Ishikawa (cell line): ENCODE results near the gene SLC7A1.

ENCODE experiments used
- CEBPB ChIP-seq: IDR thresholded peaks from 2 replicates; pipeline ENCODE4 v1.6.1; 2012
- EGR1 ChIP-seq: IDR thresholded peaks from 2 replicates; pipeline ENCODE4 v1.6.1; 2012
- EP300 ChIP-seq: IDR thresholded peaks from 2 replicates; pipeline ENCODE4 v1.6.1; 2012; ENCODE audit warnings: borderline replicate concordance
- NFIC ChIP-seq: IDR thresholded peaks from 2 replicates; pipeline ENCODE4 v1.6.1; 2012
- RAD21 ChIP-seq: IDR thresholded peaks from 2 replicates; pipeline ENCODE4 v1.6.1; 2012; ENCODE audit warnings: low read depth
- TAF1 ChIP-seq: IDR thresholded peaks from 2 replicates; pipeline ENCODE4 v1.6.1; 2012; ENCODE audit warnings: low read depth, mild to moderate bottlenecking
- TCF12 ChIP-seq: IDR thresholded peaks from 2 replicates; pipeline ENCODE4 v1.6.1; 2012; ENCODE audit warnings: low read depth
- TEAD4 ChIP-seq: IDR thresholded peaks from 2 replicates; pipeline ENCODE4 v1.6.1; 2012
- YY1 ChIP-seq: IDR thresholded peaks from 2 replicates; pipeline ENCODE4 v1.6.1; 2012; ENCODE audit warnings: low read depth
- TF ChIP-seq, protein P1 (sequence below): IDR thresholded peaks from 2 replicates; pipeline ENCODE4 v1.6.1; 2012
- TF ChIP-seq, protein P2 (sequence below): IDR thresholded peaks from 2 replicates; pipeline ENCODE4 v1.6.1; 2012; ENCODE audit warnings: low read depth, mild to moderate bottlenecking
- TF ChIP-seq, protein P3 (sequence below): IDR thresholded peaks from 2 replicates; pipeline ENCODE4 v1.6.1; 2012

DNA sequence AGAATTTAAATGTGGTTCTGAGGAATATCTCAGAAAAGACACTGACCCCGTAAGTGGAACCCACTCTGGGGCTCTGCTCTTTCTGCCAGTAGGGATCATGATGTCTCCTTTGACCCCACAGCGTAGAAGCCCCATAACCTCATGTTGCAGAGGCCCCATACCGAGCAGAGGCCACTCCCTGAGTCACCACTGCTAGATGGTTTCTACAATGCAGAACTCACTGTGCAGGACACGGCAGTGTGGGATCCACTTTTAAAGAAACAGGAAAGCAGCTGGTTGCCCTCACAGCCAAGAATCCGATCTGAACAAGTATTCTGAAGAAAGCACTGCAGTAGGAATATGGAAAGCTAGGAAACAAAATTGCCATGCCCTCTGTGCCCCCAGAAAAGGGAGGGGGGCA lies 4.2 kb downstream of the SLC7A1 start:
- TF ChIP-seq, protein P1, sequence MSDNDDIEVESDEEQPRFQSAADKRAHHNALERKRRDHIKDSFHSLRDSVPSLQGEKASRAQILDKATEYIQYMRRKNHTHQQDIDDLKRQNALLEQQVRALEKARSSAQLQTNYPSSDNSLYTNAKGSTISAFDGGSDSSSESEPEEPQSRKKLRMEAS, result no peak
- TF ChIP-seq CEBPB, result no peak
- TF ChIP-seq TCF12, result no peak
- TF ChIP-seq, protein P2, sequence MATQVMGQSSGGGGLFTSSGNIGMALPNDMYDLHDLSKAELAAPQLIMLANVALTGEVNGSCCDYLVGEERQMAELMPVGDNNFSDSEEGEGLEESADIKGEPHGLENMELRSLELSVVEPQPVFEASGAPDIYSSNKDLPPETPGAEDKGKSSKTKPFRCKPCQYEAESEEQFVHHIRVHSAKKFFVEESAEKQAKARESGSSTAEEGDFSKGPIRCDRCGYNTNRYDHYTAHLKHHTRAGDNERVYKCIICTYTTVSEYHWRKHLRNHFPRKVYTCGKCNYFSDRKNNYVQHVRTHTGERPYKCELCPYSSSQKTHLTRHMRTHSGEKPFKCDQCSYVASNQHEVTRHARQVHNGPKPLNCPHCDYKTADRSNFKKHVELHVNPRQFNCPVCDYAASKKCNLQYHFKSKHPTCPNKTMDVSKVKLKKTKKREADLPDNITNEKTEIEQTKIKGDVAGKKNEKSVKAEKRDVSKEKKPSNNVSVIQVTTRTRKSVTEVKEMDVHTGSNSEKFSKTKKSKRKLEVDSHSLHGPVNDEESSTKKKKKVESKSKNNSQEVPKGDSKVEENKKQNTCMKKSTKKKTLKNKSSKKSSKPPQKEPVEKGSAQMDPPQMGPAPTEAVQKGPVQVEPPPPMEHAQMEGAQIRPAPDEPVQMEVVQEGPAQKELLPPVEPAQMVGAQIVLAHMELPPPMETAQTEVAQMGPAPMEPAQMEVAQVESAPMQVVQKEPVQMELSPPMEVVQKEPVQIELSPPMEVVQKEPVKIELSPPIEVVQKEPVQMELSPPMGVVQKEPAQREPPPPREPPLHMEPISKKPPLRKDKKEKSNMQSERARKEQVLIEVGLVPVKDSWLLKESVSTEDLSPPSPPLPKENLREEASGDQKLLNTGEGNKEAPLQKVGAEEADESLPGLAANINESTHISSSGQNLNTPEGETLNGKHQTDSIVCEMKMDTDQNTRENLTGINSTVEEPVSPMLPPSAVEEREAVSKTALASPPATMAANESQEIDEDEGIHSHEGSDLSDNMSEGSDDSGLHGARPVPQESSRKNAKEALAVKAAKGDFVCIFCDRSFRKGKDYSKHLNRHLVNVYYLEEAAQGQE, result no peak
- no peak for TF ChIP-seq TAF1
- no peak for TF ChIP-seq EP300
- TF ChIP-seq TEAD4, result no peak
- TF ChIP-seq EGR1, result no peak
- TF ChIP-seq RAD21, result no peak
- TF ChIP-seq, protein P3, sequence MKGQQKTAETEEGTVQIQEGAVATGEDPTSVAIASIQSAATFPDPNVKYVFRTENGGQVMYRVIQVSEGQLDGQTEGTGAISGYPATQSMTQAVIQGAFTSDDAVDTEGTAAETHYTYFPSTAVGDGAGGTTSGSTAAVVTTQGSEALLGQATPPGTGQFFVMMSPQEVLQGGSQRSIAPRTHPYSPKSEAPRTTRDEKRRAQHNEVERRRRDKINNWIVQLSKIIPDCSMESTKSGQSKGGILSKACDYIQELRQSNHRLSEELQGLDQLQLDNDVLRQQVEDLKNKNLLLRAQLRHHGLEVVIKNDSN, result no peak
- no peak for TF ChIP-seq YY1
- no peak for TF ChIP-seq NFIC
